LNCaP clone FGC (cell line): Measurements from ENCODE around the gene VSIR.

Experiments
- DNase-seq: peaks from one replicate; pipeline ENCODE4 v3.0.0-alpha.2; 2011; ENCODE audit warnings: low read depth
- H3K4me3 ChIP-seq: 2 replicates; pipeline ENCODE4 v1.5.1; 2011; ENCODE audit warnings: mild to moderate bottlenecking, low read depth, low read length, control low read depth
- CTCF ChIP-seq: IDR thresholded peaks from 2 replicates; pipeline ENCODE4 v1.5.1; 2012; ENCODE audit warnings: mild to moderate bottlenecking; ENCODE audit not compliant: control insufficient read depth, insufficient read depth; ENCODE audit errors: extremely low read depth

VSIR gene

DNA sequence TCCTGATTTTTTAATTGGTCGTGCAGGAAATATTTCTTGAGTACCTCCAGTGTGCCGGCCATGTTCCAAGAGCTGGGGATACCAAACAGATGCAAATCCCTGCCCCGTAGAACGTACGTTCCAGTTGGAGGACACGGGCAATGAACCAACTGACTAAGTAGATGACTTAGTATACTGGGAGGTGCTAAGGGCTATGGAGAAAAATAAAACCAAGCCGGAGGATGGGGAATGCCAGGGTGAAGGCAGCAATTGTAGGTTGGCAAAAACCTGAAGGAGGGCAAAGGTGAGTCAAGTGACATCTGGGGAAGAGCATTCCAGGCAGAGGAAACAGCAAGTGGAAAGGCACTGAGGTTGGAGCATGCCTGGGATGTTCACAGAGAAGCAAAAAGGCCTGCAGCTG lies 6.8 kb upstream of the VSIR start:
- no peak for TF ChIP-seq CTCF
- H3K4me3 ChIP-seq = no peak overlapping the region
- DNase-seq = no peak

- no peak for DNase-seq
- TF ChIP-seq CTCF = no peak
- H3K4me3 ChIP-seq = no peak overlapping the region
Measured at GRCh38 chr10:71779641-71780040, 6.3 kb upstream of the VSIR start.

DNA sequence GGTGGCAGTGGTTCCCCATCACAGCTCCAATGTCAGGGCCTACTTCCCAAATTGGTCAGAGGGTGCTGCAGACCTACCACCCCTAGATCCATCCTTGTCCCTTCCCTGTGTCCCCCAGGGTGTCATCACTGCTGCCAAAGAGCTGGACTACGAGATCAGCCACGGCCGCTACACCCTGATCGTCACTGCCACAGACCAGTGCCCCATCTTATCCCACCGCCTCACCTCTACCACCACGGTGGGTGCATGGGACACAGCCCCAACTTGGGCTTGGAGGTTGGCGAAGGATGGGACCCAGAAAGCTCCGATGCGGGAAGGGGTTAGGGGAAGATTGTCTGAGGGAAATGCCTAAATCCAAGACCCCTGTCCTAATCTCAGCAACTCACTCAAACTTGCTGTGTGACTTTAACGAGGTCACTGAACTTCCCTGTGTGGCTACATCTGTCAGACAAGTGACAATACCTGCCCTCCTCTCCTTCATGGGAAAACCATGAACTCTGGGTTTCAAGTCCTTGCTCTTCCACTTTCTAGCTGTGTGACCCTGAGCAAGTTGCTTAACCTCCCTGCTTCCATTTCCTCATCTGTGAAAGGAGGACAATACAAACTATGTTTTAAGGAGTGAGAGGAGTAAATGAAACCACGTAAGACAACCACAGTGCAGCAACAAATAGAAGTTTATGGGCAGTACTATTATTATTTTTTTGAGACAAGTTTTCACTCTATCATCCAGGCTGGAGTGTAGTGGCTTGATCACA lies 4.9 kb upstream of the VSIR start:
- H3K4me3 ChIP-seq = no peak overlapping the region
- DNase-seq = no peak
- no peak for TF ChIP-seq CTCF

GRCh38 chr10:71777213-71777985 lies 4.1 kb upstream of the VSIR start:
- TF ChIP-seq CTCF = no peak
- no peak for DNase-seq
- no peak overlapping the region for H3K4me3 ChIP-seq

DNA sequence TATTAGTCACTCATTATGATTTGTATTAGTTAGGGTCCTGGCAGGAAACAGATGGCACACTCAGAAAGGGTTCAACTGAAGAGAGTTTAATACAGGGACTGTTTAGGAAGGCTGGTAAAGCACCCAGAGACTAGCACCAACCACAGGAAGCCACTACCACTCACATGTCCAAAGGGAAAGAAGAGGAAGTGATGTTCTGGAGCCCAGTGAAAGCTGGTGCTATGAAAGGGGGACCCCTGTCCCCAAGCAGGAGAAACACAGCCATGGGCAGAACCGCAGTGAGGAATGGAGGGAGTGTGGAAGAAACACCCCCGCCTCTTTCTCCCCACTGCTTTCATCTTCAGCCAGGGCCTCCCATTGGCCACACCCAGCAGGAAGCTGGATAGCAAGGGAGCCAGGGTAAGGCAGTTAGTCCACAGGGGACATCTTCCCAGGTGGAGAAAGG lies 3.2 kb upstream of the VSIR start:
- no peak overlapping the region for H3K4me3 ChIP-seq
- DNase-seq = no peak
- TF ChIP-seq CTCF = no peak

DNA sequence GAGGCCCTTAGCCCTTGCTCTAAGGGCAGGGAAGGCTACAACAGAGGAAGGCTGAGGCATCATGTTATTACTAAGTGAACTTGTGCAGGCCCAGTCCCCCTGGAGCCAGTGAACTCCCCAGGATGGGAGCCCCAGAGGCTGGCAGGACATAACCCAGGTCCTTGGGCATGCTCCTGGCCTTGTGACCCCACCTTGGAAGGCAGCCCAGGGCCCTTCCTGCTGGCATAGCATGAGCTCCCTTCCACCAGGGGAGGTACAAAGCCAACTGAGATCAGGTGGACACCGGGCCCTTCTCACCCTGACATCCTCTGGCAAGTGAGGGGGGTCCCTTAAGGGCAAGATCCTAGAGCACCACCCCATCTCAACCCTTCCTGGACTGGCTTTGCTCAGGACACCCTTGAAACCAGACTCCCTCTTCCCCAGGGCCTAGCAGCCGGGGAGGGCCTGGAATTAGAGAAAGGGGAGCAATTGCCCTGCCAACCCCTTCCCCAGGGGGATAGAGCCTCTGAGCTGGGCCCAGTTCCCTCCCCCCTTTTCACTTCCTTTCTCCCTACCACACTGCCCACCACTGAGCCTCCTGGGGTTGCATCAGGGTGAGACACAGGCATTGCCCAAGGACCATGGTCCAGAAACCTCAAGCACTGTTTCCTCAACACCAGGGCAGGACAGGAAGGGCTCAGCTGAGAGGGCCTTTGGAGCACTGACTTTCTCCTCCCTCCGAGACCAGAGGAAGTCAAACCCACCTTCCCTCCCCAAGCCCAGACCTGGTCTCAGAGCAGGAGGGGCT lies 1.8 kb upstream of the VSIR start:
- H3K4me3 ChIP-seq = no peak overlapping the region
- no peak for DNase-seq

More for the DNA sequence above, 1.8 kb upstream of the VSIR start:
- TF ChIP-seq CTCF = no peak
